Smooth muscle cell (in vitro differentiated cells): ENCODE measurements around the gene ZNF627. TPM values are rescaled to one million over a fixed set of nuclear protein-coding genes. Genes with fewer than 3 reads are reported as not detected.

Experiments
- DNase-seq: peaks from one replicate; lab custom pipeline; 2025; ENCODE audit not compliant: unreplicated experiment; lab: John Stamatoyannopoulos, UW
- H2AFZ ChIP-seq: fragments of 200-600 bp; sonication (generic); 2 replicates; pipeline ENCODE4 v1.6.0; 2016; ENCODE audit warnings: antibody characterized with exemption, low read depth, mild to moderate bottlenecking
- H3F3A ChIP-seq: fragments of 200-600 bp; sonication (generic); 2 replicates; pipeline ENCODE4 v1.6.0; 2017; ENCODE audit warnings: antibody characterized with exemption, low read depth
- H3K27ac ChIP-seq: fragments of 200-600 bp; sonication (generic); 2 replicates; pipeline ENCODE4 v1.5.1; 2016; ENCODE audit warnings: low read depth, mild to moderate bottlenecking
- H3K27me3 ChIP-seq: fragments of 200-600 bp; sonication (generic); 2 replicates; pipeline ENCODE4 v1.6.1; 2016; ENCODE audit warnings: low read depth, mild to moderate bottlenecking
- H3K36me3 ChIP-seq: fragments of 200-600 bp; sonication (generic); 2 replicates; pipeline ENCODE4 v1.5.1; 2016; ENCODE audit warnings: low read depth
- H3K4me1 ChIP-seq: fragments of 200-600 bp; sonication (generic); 2 replicates; pipeline ENCODE4 v1.5.1; 2016; ENCODE audit warnings: low read depth
- H3K4me2 ChIP-seq: fragments of 200-600 bp; sonication (generic); 2 replicates; pipeline ENCODE4 v1.6.0; 2016; ENCODE audit warnings: mild to moderate bottlenecking
- H3K4me3 ChIP-seq: fragments of 200-600 bp; sonication (generic); 2 replicates; pipeline ENCODE4 v1.5.1; 2016; ENCODE audit warnings: mild to moderate bottlenecking
- H3K79me2 ChIP-seq: fragments of 200-600 bp; sonication (generic); 2 replicates; pipeline ENCODE4 v1.6.0; 2016; ENCODE audit warnings: low read depth, mild to moderate bottlenecking
- H3K9ac ChIP-seq: fragments of 200-600 bp; sonication (generic); 2 replicates; pipeline ENCODE4 v1.6.0; 2016; ENCODE audit warnings: low read depth
- H3K9me3 ChIP-seq: fragments of 200-600 bp; sonication (generic); replicated peaks from 2 replicates; pipeline ENCODE4 v1.5.1; 2016; ENCODE audit warnings: low read depth
- H4K20me1 ChIP-seq: fragments of 200-600 bp; sonication (generic); 2 replicates; pipeline ENCODE4 v1.6.0; 2016; ENCODE audit warnings: low read depth
- WGBS: methylation state at CpG from one replicate; pipeline ENCODE4 v1.1.7; 2016; ENCODE audit warnings: low lambda C conversion rate; 5-methylcytosine and 5-hydroxymethylcytosine counted together
- polyA plus RNA-seq: library from polyadenylated mRNA; unstranded; fragments of >200 nt; fragmentation: Nextera tagmentation; extraction: Ambion mirVana; gene quantifications from 2 replicates; pipeline ENCODE4 v1.2.1, GENCODE V29; 2016
- total RNA-seq: library from RNA; depleted of rRNA; stranded (reverse); fragments of >200 nt; gene quantifications from 2 replicates; pipeline ENCODE4 v1.2.3, GENCODE V29; 2014
- TF ChIP-seq, protein P1 (sequence below): fragments of 200-600 bp; sonication (generic); IDR thresholded peaks from 2 replicates; pipeline ENCODE4 v1.5.1; 2017; ENCODE audit warnings: borderline replicate concordance, mild to moderate bottlenecking, antibody characterized with exemption; ENCODE audit not compliant: insufficient read depth, poor library complexity, severe bottlenecking

Gene ZNF627
- total and polyA plus RNA-seq, 2 experiments from 2014 or later, result 10.6 to 24.1 TPM

DNA sequence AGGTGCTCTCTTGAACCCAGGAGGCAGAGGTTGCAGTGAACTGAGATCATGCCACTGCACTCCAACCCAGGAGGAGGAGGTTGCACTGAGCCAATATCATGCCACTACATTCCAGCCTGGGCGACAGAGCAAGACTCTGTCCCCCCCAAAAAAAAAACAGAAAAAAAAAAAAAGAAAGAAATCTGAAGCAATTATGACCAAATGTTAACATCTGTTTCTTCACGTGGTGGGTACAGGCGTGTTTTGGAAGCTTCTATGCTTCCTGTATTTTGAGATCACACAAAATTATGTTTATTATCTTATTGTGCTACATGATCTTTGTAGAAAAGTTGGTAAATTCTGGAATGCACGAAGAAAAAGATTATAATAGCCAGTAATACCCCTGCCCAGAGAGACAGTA lies 17.2 kb upstream of the ZNF627 start:
- 89% methylated on average over 4 of the region's 4 CpGs for WGBS
- Histone ChIP-seq H3K27ac (no peak overlapping the region), H3K36me3 (no peaks in the 10 kb centered on the region), H3K9ac (no peak overlapping the region), H3K27me3 (peaks cover 14% of the 10 kb centered on the region), H3F3A (no peaks in the 10 kb centered on the region), H3K4me2 (no peak overlapping the region), H2AFZ (no peak overlapping the region), H3K9me3 (no peaks in the 10 kb centered on the region), H3K4me1 (no peaks in the 10 kb centered on the region), H3K4me3 (no peak overlapping the region), H4K20me1 (no peaks in the 10 kb centered on the region), H3K79me2 (no peaks in the 10 kb centered on the region)
- no peak for DNase-seq
- TF ChIP-seq, protein P1, sequence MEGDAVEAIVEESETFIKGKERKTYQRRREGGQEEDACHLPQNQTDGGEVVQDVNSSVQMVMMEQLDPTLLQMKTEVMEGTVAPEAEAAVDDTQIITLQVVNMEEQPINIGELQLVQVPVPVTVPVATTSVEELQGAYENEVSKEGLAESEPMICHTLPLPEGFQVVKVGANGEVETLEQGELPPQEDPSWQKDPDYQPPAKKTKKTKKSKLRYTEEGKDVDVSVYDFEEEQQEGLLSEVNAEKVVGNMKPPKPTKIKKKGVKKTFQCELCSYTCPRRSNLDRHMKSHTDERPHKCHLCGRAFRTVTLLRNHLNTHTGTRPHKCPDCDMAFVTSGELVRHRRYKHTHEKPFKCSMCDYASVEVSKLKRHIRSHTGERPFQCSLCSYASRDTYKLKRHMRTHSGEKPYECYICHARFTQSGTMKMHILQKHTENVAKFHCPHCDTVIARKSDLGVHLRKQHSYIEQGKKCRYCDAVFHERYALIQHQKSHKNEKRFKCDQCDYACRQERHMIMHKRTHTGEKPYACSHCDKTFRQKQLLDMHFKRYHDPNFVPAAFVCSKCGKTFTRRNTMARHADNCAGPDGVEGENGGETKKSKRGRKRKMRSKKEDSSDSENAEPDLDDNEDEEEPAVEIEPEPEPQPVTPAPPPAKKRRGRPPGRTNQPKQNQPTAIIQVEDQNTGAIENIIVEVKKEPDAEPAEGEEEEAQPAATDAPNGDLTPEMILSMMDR, result no peak

DNA sequence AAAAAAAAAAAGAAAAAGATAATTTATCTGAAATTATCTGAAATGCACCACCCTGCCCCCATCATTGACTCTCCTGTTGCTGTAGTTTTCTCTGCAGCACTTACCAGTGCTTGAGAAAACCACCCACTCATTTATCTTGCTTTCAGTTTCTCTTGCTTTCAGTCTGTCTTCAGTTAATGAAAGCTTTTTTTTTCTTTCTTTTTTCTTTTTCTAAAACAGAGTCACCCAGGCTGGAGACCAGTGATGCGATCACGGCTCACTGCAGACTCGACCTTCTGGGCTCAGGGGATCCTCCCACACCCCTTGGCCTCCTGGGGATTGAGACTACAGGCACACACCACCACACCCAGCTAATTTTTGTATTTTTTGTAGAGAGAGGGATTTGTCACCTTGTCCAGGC lies 15.5 kb upstream of the ZNF627 start:
- no peaks in the 10 kb centered on the region for H3K79me2 ChIP-seq
- H3K36me3 ChIP-seq, result no peaks in the 10 kb centered on the region
- peaks cover 14% of the 10 kb centered on the region for H3K27me3 ChIP-seq
- no peak overlapping the region for H2AFZ ChIP-seq
- DNase-seq, result no peak
- no peaks in the 10 kb centered on the region for H3F3A ChIP-seq
- no peak overlapping the region for H3K27ac ChIP-seq
- H4K20me1 ChIP-seq, result no peaks in the 10 kb centered on the region
- TF ChIP-seq, protein P1, result no peak
- no peaks in the 10 kb centered on the region for H3K4me1 ChIP-seq
- WGBS, result 53% methylated on average over 3 of the region's 3 CpGs
- no peak overlapping the region for H3K9ac ChIP-seq
- no peak overlapping the region for H3K4me2 ChIP-seq
- H3K4me3 ChIP-seq, result no peak overlapping the region
- no peaks in the 10 kb centered on the region for H3K9me3 ChIP-seq

DNA sequence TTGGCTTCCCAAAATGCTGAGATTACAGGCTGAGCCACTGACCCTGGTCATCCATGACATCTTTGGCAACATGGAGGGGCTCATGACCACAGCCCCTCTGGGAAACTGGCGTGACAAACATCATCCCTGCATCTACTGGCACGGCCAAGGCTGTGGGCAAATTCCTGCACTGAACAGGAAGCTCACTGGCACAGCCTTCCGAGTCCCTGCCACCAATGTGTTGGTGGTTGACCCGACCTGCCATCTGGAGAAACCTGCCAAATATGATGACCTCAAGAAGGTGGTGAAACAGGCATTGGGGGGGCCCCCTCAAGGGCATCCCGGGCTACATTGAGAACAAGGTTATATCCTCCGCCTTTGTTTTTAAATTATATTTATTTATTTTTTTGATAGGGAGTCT lies 11.0 kb upstream of the ZNF627 start:
- 86% methylated on average over 6 of the region's 6 CpGs for WGBS
- no peaks in the 10 kb centered on the region for H3K27me3 ChIP-seq
- DNase-seq, result no peak
- H3K9ac ChIP-seq, result no peak overlapping the region
- no peaks in the 10 kb centered on the region for H3K79me2 ChIP-seq
- H3K4me1 ChIP-seq, result no peaks in the 10 kb centered on the region
- TF ChIP-seq, protein P1, result no peak
- H3K9me3 ChIP-seq, result no peaks in the 10 kb centered on the region
- no peaks in the 10 kb centered on the region for H3K36me3 ChIP-seq
- no peaks in the 10 kb centered on the region for H3F3A ChIP-seq
- no peak overlapping the region for H2AFZ ChIP-seq
- H3K27ac ChIP-seq, result no peak overlapping the region
- no peaks in the 10 kb centered on the region for H4K20me1 ChIP-seq
- no peak overlapping the region for H3K4me2 ChIP-seq
- no peak overlapping the region for H3K4me3 ChIP-seq

DNA sequence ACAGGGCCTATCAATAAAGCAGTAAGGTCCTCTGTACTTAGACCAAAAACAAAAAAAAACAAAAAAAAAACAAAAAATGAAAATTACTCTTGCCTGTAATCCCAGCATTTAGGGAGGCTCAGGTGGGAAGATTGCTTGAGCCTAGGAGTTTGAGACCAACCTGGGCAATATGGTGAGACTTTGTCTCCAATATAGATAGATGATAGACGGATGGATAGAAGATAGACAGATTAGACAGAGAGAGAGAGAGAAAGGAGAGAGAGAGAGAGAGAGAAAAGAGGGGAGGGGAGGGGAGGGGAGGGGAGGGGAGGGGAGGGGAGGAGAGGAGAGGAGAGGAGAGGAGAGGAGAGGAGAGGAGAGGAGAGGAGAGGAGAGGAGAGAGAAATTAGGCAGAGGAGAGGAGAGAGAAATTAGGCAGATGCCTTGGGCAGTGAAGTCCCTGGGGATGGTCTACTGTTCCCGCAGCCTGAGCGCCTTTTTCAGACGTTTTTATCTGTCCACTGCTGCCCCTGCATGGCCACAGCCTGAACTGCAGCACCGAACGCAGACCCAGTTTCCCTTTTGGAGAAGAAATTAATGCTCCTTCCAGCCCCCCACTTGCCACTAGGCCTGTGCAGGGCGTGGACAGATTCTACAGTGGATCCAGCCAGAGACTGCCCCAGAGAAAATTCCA lies 9.8 kb upstream of the ZNF627 start:
- H3K4me1 ChIP-seq, result no peaks in the 10 kb centered on the region
- no peaks in the 10 kb centered on the region for H3K9me3 ChIP-seq
- TF ChIP-seq, protein P1, result peak; percentile 89
- H3K4me3 ChIP-seq, result no peak overlapping the region
- DNase-seq, result peak; percentile 32
- WGBS, result 20% methylated on average over 5 of the region's 7 CpGs
- H3K36me3 ChIP-seq, result no peaks in the 10 kb centered on the region
- no peaks in the 10 kb centered on the region for H3K79me2 ChIP-seq
- H3K27ac ChIP-seq, result no peak overlapping the region
- peak overlapping the region; percentile 7 for H2AFZ ChIP-seq
- H3K9ac ChIP-seq, result no peak overlapping the region
- H3F3A ChIP-seq, result no peaks in the 10 kb centered on the region
- H4K20me1 ChIP-seq, result no peaks in the 10 kb centered on the region
- no peak overlapping the region for H3K4me2 ChIP-seq
- no peaks in the 10 kb centered on the region for H3K27me3 ChIP-seq
